Right atrium auricular region (tissue), 2 donors: Measurements from ENCODE around the gene RERE. TPM values are rescaled to one million over a fixed set of nuclear protein-coding genes. Genes with fewer than 3 reads are reported as not detected.
A peak's percentile ranks its signal among the peaks of the same experiment; 100 is the strongest.

ENCODE experiments used
- DNase-seq: peaks from one replicate; pipeline ENCODE4 v3.0.0-alpha.2; 2019; ENCODE audit warnings: low spot score
- H3K27ac ChIP-seq, 2 donors: fragments of 200-600 bp; sonication (generic); 1 replicate in 1 of 2; 2 replicates in 1 of 2; pipeline ENCODE4 v1.5.1; 2016 to 2019
- H3K27me3 ChIP-seq, 2 donors: fragments of 200-600 bp; sonication (generic); one replicate each; pipeline versions ENCODE4 v1.5.1 to v1.6.0; 2017 to 2019
- H3K36me3 ChIP-seq: fragments of 200-600 bp; sonication (generic); one replicate; pipeline ENCODE4 v1.5.1; 2016
- H3K4me1 ChIP-seq, 2 donors: fragments of 200-600 bp; sonication (generic); one replicate each; pipeline versions ENCODE4 v1.5.1 to v1.6.0; 2017 to 2019
- H3K4me3 ChIP-seq, 2 donors: fragments of 200-600 bp; sonication (generic); 1 replicate in 1 of 2; 2 replicates in 1 of 2; pipeline ENCODE4 v1.5.1; 2017 to 2019; ENCODE audit warnings: mild to moderate bottlenecking in 1 of 2, moderate library complexity in 1 of 2
- H3K9me3 ChIP-seq, 2 donors: fragments of 200-600 bp; sonication (generic); one replicate each; pipeline ENCODE4 v1.5.1; 2019
- CTCF ChIP-seq, 2 donors: fragments of 200-600 bp; sonication (generic); IDR thresholded peaks; one replicate each; pipeline ENCODE4 v1.5.1; 2019; ENCODE audit warnings: antibody characterized with exemption in 2 of 2
- total RNA-seq, 2 donors: library from RNA; depleted of rRNA; stranded (reverse); fragments of >200 nt; gene quantifications; one replicate each; pipeline ENCODE4 v1.1.0, GENCODE V29; 2016

The RERE gene
- total RNA-seq, 2 donors from 2014 or later = 99.8 to 125 TPM

- peaks cover 0 to 45% of the 10 kb centered on the region in 2 donors for H3K4me1 ChIP-seq
- no peaks in the 10 kb centered on the region for H3K27me3 ChIP-seq
- H3K27ac ChIP-seq = no peak overlapping the region
- no peaks in the 10 kb centered on the region for H3K36me3 ChIP-seq
- no peak for DNase-seq
- no peaks in the 10 kb centered on the region for H3K9me3 ChIP-seq
- H3K4me3 ChIP-seq = no peak overlapping the region
- TF ChIP-seq CTCF (IDR thresholded peaks at IDR 0.05) = no peak
Measured at GRCh38 chr1:8348047-8348776, 469.2 kb downstream of the RERE start.

- no peak overlapping the region for H3K27ac ChIP-seq
- H3K36me3 ChIP-seq = no peaks in the 10 kb centered on the region
- peaks cover 0 to 43% of the 10 kb centered on the region in 2 donors for H3K4me1 ChIP-seq
- no peaks in the 10 kb centered on the region for H3K9me3 ChIP-seq
- TF ChIP-seq CTCF (IDR thresholded peaks at IDR 0.05) = no peak
- no peak overlapping the region for H3K4me3 ChIP-seq
- no peaks in the 10 kb centered on the region for H3K27me3 ChIP-seq
- no peak for DNase-seq
Measured at GRCh38 chr1:8347635-8348034, 469.8 kb downstream of the RERE start.

- H3K9me3 ChIP-seq = no peaks in the 10 kb centered on the region
Measured at GRCh38 chr1:8345621-8346415, 471.6 kb downstream of the RERE start.

GRCh38 chr1:8344893-8345507 lies 472.4 kb downstream of the RERE start:
- no peaks in the 10 kb centered on the region for H3K9me3 ChIP-seq
- H3K4me3 ChIP-seq = no peak overlapping the region
- H3K27me3 ChIP-seq = no peaks in the 10 kb centered on the region
- H3K27ac ChIP-seq = no peak overlapping the region
- H3K4me1 ChIP-seq = peaks cover 0 to 26% of the 10 kb centered on the region in 2 donors
- H3K36me3 ChIP-seq = no peaks in the 10 kb centered on the region
- DNase-seq = no peak
- no peak for TF ChIP-seq CTCF (IDR thresholded peaks at IDR 0.05)

More at GRCh38 chr1:8345621-8346415, 471.6 kb downstream of the RERE start:
- no peak overlapping the region for H3K27ac ChIP-seq
- H3K4me3 ChIP-seq = no peak overlapping the region
- no peak for TF ChIP-seq CTCF (IDR thresholded peaks at IDR 0.05)
- H3K27me3 ChIP-seq = no peaks in the 10 kb centered on the region
- no peaks in the 10 kb centered on the region for H3K36me3 ChIP-seq
- DNase-seq = no peak
- peaks cover 0 to 29% of the 10 kb centered on the region in 2 donors for H3K4me1 ChIP-seq

GRCh38 chr1:8343464-8344001 lies 473.9 kb downstream of the RERE start:
- Histone ChIP-seq H3K9me3 (no peaks in the 10 kb centered on the region), H3K27ac (peak overlapping the region; percentile 58 to 73), H3K36me3 (no peaks in the 10 kb centered on the region), H3K4me3 (no peak overlapping the region), H3K4me1 (peaks cover 0 to 12% of the 10 kb centered on the region in 2 donors), H3K27me3 (no peaks in the 10 kb centered on the region)
- DNase-seq = peak; percentile 91
- TF ChIP-seq CTCF (IDR thresholded peaks at IDR 0.05) = no peak
